ENCODE data around the gene NOS2.

NOS2 gene

DNA sequence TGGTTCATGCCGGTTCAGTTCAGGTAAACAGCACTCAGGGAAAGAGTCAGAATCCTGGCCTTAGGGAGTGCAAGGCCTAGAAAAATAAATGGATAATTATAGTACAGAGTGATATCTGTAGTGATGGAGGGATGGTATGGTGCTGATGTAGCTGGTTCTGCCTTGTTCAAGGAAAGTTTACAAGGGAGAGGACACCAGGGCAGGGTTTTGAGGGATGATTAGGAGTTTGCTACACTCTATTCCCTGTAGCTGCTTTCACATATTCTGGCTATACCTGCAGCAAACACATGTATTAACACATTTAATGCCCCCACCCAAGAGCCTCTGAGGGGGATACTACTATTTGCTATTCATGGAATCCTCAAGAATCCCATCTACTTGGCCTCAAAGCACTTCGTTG lies 1.7 kb upstream of the NOS2 start:
- no peaks in the 10 kb centered on the region for H3K36me3 ChIP-seq (ENCODE audit: control insufficient read depth, insufficient read depth, low read length)
- no peak overlapping the region for H3K9ac ChIP-seq (ENCODE audit: low read depth, low read length)
- H3K27me3 ChIP-seq (ENCODE audit: control insufficient read depth, insufficient read depth, low read length), result no peaks in the 10 kb centered on the region
- no peaks in the 10 kb centered on the region for H3K4me1 ChIP-seq (ENCODE audit: control insufficient read depth, insufficient read depth, low read length)
- no peaks in the 10 kb centered on the region for H3K9me3 ChIP-seq (ENCODE audit: control insufficient read depth, insufficient read depth, low read length)
- H3K4me3 ChIP-seq (ENCODE audit: low read depth, low read length), result no peak overlapping the region

- Histone ChIP-seq H3K4me1 (ENCODE audit: control insufficient read depth, insufficient read depth, low read length) (no peaks in the 10 kb centered on the region), H3K27me3 (ENCODE audit: control insufficient read depth, insufficient read depth, low read length) (peaks cover 17% of the 10 kb centered on the region), H3K4me3 (ENCODE audit: low read depth, low read length) (no peak overlapping the region), H3K9ac (ENCODE audit: low read depth, low read length) (no peak overlapping the region), H3K36me3 (ENCODE audit: control insufficient read depth, insufficient read depth, low read length) (no peaks in the 10 kb centered on the region), H3K9me3 (ENCODE audit: control insufficient read depth, insufficient read depth, low read length) (no peaks in the 10 kb centered on the region)
Observed at GRCh38 chr17:27798376-27798775, 2.0 kb downstream of the NOS2 start.

DNA sequence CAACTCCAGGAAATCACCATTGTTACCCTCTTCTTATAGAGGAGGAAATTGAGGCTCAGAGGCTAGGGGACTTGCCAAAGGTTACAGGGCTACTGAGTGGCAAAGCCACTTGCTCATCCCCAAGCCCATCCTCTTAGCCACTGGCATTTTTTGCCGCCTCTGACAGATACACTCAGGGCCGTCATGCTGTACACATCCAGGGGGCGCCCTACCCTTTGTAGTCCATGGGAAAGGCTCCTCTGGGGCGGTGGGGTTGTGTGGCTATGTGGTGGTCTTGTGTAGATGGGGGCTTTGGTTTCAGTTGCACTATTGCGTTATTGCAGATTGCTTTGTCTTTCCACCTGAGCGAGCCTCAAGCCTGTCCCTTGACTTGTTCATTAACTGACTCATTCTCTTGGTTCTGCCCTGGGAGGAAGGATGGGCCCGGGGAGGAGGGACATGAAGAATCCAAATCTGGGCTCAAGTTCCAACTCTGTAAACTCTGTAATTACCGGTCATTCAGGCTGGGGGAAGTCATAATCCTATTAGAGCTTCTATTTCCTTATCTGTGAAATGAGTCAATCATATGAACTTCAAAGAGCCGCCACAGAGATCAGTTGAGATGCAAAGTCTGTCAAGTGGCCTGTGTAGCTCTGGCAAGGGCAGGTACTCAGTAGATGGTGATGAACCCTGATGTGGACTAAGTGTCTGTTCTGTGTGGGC lies 2.8 kb downstream of the NOS2 start:
- peaks cover 25% of the 10 kb centered on the region for H3K27me3 ChIP-seq (ENCODE audit: control insufficient read depth, insufficient read depth, low read length)
- H3K9ac ChIP-seq (ENCODE audit: low read depth, low read length), result no peak overlapping the region
- no peaks in the 10 kb centered on the region for H3K4me1 ChIP-seq (ENCODE audit: control insufficient read depth, insufficient read depth, low read length)
- H3K4me3 ChIP-seq (ENCODE audit: low read depth, low read length), result no peak overlapping the region
- H3K9me3 ChIP-seq (ENCODE audit: control insufficient read depth, insufficient read depth, low read length), result no peaks in the 10 kb centered on the region
- H3K36me3 ChIP-seq (ENCODE audit: control insufficient read depth, insufficient read depth, low read length), result no peaks in the 10 kb centered on the region

DNA sequence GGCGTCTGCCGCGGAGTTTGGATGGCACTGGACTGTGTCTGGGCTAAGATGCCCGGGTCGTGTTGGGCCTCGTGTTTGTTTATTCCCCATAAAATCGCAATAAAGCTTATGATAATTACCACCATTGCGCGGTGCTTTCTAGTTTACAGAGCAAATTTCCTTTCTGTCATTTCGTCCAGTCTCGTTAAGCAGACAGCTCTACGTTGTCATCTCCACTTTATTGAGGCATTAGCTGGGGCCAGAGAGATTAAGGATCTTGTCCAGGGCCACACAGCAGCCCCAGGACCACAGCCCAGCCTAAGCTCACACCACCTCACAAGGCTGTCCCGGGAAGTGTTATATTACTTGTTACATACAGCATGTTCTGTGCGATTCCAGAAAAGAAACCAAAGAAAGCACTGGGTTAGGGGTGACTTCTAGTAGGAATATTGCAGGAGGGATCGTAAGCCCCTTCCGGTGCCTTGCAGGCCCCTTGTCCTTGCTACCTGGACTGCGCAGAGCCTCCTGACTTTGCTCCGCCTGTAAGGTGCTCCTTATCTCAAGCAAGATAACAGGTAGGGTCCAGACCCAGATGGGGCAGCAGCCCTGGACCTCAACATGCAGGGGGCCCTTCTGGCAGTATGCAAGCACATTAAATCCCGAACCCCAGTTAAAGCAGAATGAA lies 6.3 kb downstream of the NOS2 start:
- Histone ChIP-seq H3K9ac (ENCODE audit: low read depth, low read length) (no peak overlapping the region), H3K4me1 (ENCODE audit: control insufficient read depth, insufficient read depth, low read length) (no peaks in the 10 kb centered on the region), H3K36me3 (ENCODE audit: control insufficient read depth, insufficient read depth, low read length) (no peaks in the 10 kb centered on the region), H3K9me3 (ENCODE audit: control insufficient read depth, insufficient read depth, low read length) (no peaks in the 10 kb centered on the region), H3K4me3 (ENCODE audit: low read depth, low read length) (peak overlapping the region; percentile 39), H3K27me3 (ENCODE audit: control insufficient read depth, insufficient read depth, low read length) (peaks cover 28% of the 10 kb centered on the region)

DNA sequence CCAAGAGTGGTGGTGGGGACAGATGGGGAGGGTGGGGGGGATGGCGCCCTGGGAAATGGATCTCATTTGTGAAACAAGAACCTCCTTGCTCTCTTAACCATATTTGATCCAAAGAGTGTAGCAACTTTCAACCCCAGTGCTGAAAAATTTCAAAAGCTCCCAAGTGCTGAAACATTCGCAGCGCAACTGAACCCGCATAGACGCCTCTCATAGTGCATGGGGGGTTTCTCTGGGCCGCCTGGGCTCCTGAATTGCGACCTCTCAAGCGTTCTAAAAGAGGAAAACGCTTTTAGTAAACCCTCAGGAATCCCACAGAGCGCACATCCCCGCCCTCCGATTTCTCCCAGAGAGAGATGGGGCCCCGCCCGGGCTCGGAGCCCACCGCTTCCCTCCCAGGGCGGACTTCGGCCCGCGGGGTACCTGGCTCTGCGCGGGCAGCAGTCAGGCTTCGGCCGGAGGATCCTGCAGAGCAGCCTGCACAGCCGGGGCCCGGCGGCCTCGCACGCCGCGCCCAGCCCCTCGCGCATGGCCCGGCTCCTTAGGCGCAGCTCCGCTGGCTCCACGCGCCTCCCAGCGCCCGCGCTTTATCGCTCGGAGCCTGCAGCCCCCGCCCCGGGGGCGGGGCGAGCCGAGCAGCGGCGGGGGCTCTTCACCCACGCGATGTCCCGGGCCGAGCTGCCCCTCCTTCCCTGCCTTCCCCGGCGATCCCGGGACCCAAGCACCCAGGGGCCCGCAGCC lies 7.0 kb downstream of the NOS2 start:
- Histone ChIP-seq H3K4me1 (ENCODE audit: control insufficient read depth, insufficient read depth, low read length) (no peaks in the 10 kb centered on the region), H3K9ac (ENCODE audit: low read depth, low read length) (no peak overlapping the region), H3K36me3 (ENCODE audit: control insufficient read depth, insufficient read depth, low read length) (no peaks in the 10 kb centered on the region), H3K27me3 (ENCODE audit: control insufficient read depth, insufficient read depth, low read length) (peaks cover 28% of the 10 kb centered on the region), H3K9me3 (ENCODE audit: control insufficient read depth, insufficient read depth, low read length) (no peaks in the 10 kb centered on the region), H3K4me3 (ENCODE audit: low read depth, low read length) (peak overlapping the region; percentile 39)

GRCh38 chr17:27792095-27792494 lies 8.2 kb downstream of the NOS2 start:
- Histone ChIP-seq H3K27me3 (ENCODE audit: control insufficient read depth, insufficient read depth, low read length) (peaks cover 28% of the 10 kb centered on the region), H3K9ac (ENCODE audit: low read depth, low read length) (no peak overlapping the region), H3K9me3 (ENCODE audit: control insufficient read depth, insufficient read depth, low read length) (no peaks in the 10 kb centered on the region), H3K4me1 (ENCODE audit: control insufficient read depth, insufficient read depth, low read length) (no peaks in the 10 kb centered on the region), H3K4me3 (ENCODE audit: low read depth, low read length) (no peak overlapping the region), H3K36me3 (ENCODE audit: control insufficient read depth, insufficient read depth, low read length) (no peaks in the 10 kb centered on the region)

DNA sequence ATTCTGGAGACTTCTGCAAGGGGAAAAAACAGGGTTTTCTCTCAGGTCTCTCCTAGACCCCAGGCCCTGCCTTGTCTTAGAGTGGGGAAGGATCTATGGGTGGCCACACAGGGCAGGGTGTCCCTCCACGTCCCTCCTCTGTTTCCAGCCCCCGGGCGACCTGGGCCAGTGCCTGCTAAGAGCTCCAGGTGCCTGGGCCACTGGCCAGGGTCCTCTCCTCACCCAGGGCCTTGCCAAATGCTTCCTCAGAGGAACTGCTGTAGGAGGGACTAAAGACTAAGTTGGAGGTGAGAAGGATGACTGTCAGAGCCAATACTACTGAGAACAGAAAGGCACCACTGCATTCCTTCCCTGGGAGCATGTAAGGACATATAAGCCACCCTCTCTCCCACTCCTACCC lies 11.4 kb downstream of the NOS2 start:
- Histone ChIP-seq H3K36me3 (ENCODE audit: control insufficient read depth, insufficient read depth, low read length) (no peaks in the 10 kb centered on the region), H3K27me3 (ENCODE audit: control insufficient read depth, insufficient read depth, low read length) (peaks cover 14% of the 10 kb centered on the region), H3K4me3 (ENCODE audit: low read depth, low read length) (no peak overlapping the region), H3K4me1 (ENCODE audit: control insufficient read depth, insufficient read depth, low read length) (no peaks in the 10 kb centered on the region), H3K9me3 (ENCODE audit: control insufficient read depth, insufficient read depth, low read length) (no peaks in the 10 kb centered on the region), H3K9ac (ENCODE audit: low read depth, low read length) (no peak overlapping the region)

GRCh38 chr17:27783440-27784350 lies 16.6 kb downstream of the NOS2 start:
- H3K4me1 ChIP-seq (ENCODE audit: control insufficient read depth, insufficient read depth, low read length), result no peaks in the 10 kb centered on the region

DNA sequence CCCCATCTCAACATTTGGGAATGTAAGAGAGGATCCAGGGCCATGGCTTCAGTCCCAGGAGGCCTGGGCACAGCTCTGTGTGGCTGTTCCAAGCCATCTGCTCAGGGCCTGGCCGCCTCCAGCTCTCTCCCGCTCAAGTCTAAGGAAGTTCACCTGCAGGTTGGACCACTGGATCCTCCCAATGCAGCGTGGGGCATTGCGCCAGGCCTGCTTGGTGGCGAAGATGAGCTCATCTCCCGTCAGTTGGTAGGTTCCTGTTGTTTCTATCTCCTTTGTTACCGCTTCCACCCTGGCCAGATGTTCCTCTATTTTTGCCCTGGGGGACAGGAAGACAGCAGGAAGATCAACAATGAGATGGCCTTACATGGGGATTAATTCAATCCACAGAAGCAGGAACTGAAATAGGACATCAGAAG lies 17.5 kb downstream of the NOS2 start:
- no peak overlapping the region for H3K9ac ChIP-seq (ENCODE audit: low read depth, low read length)
- no peaks in the 10 kb centered on the region for H3K4me1 ChIP-seq (ENCODE audit: control insufficient read depth, insufficient read depth, low read length)
- H3K36me3 ChIP-seq (ENCODE audit: control insufficient read depth, insufficient read depth, low read length), result no peaks in the 10 kb centered on the region
- H3K4me3 ChIP-seq (ENCODE audit: low read depth, low read length), result no peak overlapping the region
- H3K27me3 ChIP-seq (ENCODE audit: control insufficient read depth, insufficient read depth, low read length), result no peaks in the 10 kb centered on the region
- H3K9me3 ChIP-seq (ENCODE audit: control insufficient read depth, insufficient read depth, low read length), result no peaks in the 10 kb centered on the region

More at GRCh38 chr17:27783440-27784350, 16.6 kb downstream of the NOS2 start:
- Histone ChIP-seq H3K27me3 (ENCODE audit: control insufficient read depth, insufficient read depth, low read length) (no peaks in the 10 kb centered on the region), H3K4me3 (ENCODE audit: low read depth, low read length) (no peak overlapping the region), H3K36me3 (ENCODE audit: control insufficient read depth, insufficient read depth, low read length) (no peaks in the 10 kb centered on the region), H3K9me3 (ENCODE audit: control insufficient read depth, insufficient read depth, low read length) (no peaks in the 10 kb centered on the region), H3K9ac (ENCODE audit: low read depth, low read length) (no peak overlapping the region)

DNA sequence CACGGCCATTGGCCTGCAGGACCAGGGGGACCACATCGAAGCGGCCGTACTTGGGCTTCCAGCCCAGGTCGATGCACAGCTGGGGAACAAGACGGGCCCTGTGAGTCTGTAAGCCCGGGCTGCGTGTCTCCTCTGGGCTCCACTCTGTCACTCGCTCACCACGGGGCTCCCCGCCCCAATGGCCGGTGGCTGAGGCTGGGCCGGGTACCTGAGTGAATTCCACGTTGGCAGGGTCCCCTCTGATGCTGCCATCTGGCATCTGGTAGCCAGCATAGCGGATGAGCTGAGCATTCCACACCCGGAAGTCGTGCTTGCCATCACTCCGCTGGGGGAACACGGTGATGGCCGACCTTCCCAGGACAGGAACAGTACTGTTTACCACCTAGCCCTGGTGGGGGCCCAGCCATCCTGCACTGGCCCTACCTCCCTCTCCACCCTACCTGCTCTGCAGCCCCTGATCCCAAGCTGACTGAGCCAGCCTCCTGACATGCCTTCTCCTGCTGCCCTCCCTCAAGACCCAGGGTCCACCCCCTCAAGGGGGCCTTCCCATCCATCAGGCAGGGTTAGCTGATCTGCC lies 19.4 kb downstream of the NOS2 start:
- Histone ChIP-seq H3K36me3 (ENCODE audit: control insufficient read depth, insufficient read depth, low read length) (no peaks in the 10 kb centered on the region), H3K4me3 (ENCODE audit: low read depth, low read length) (no peak overlapping the region), H3K4me1 (ENCODE audit: control insufficient read depth, insufficient read depth, low read length) (no peaks in the 10 kb centered on the region), H3K9ac (ENCODE audit: low read depth, low read length) (no peak overlapping the region), H3K27me3 (ENCODE audit: control insufficient read depth, insufficient read depth, low read length) (no peaks in the 10 kb centered on the region), H3K9me3 (ENCODE audit: control insufficient read depth, insufficient read depth, low read length) (no peaks in the 10 kb centered on the region)
